ENCODE measurements around the gene SIK3. TPM values are rescaled to one million over a fixed set of nuclear protein-coding genes. Genes with fewer than 3 reads are reported as not detected.

SIK3 gene
- total RNA-seq, 1 donor from 2014 or later = 29.4 TPM

- no peak for TF ChIP-seq CTCF (IDR thresholded peaks at IDR 0.05; ENCODE audit: unreplicated experiment)
- Mint-ChIP-seq H3K4me1 (ENCODE audit: unreplicated experiment) (peaks cover 7% of the 10 kb centered on the region), H3K4me3 (ENCODE audit: unreplicated experiment) (no peak overlapping the region), H3K27ac (ENCODE audit: unreplicated experiment) (no peak overlapping the region), H3K27me3 (ENCODE audit: unreplicated experiment) (no peaks in the 10 kb centered on the region), H3K9me3 (ENCODE audit: unreplicated experiment) (no peaks in the 10 kb centered on the region), H3K36me3 (ENCODE audit: low read depth, unreplicated experiment) (no peaks in the 10 kb centered on the region)
- no peak for DNase-seq (ENCODE audit: low spot score)
Observed at GRCh38 chr11:116986521-116987105, 111.6 kb downstream of the SIK3 start.

- H3K27ac Mint-ChIP-seq (ENCODE audit: unreplicated experiment) = no peak overlapping the region
- no peak for DNase-seq (ENCODE audit: low spot score)
- TF ChIP-seq CTCF (IDR thresholded peaks at IDR 0.05; ENCODE audit: unreplicated experiment) = no peak
- H3K9me3 Mint-ChIP-seq (ENCODE audit: unreplicated experiment) = no peaks in the 10 kb centered on the region
- H3K4me1 Mint-ChIP-seq (ENCODE audit: unreplicated experiment) = peaks cover 13% of the 10 kb centered on the region
- H3K4me3 Mint-ChIP-seq (ENCODE audit: unreplicated experiment) = no peak overlapping the region
- no peaks in the 10 kb centered on the region for H3K36me3 Mint-ChIP-seq (ENCODE audit: low read depth, unreplicated experiment)
- no peaks in the 10 kb centered on the region for H3K27me3 Mint-ChIP-seq (ENCODE audit: unreplicated experiment)
Observed at GRCh38 chr11:116984589-116984988, 113.6 kb downstream of the SIK3 start.

- Mint-ChIP-seq H3K4me1 (ENCODE audit: unreplicated experiment) (peaks cover 16% of the 10 kb centered on the region), H3K27me3 (ENCODE audit: unreplicated experiment) (no peaks in the 10 kb centered on the region), H3K36me3 (ENCODE audit: low read depth, unreplicated experiment) (no peaks in the 10 kb centered on the region), H3K9me3 (ENCODE audit: unreplicated experiment) (no peaks in the 10 kb centered on the region), H3K27ac (ENCODE audit: unreplicated experiment) (no peak overlapping the region), H3K4me3 (ENCODE audit: unreplicated experiment) (no peak overlapping the region)
- TF ChIP-seq CTCF (IDR thresholded peaks at IDR 0.05; ENCODE audit: unreplicated experiment) = no peak
- DNase-seq (ENCODE audit: low spot score) = no peak
Observed at GRCh38 chr11:116984186-116984585, 114.0 kb downstream of the SIK3 start.

- Mint-ChIP-seq H3K9me3 (ENCODE audit: unreplicated experiment) (no peaks in the 10 kb centered on the region), H3K4me1 (ENCODE audit: unreplicated experiment) (peaks cover 16% of the 10 kb centered on the region), H3K4me3 (ENCODE audit: unreplicated experiment) (no peak overlapping the region), H3K27ac (ENCODE audit: unreplicated experiment) (no peak overlapping the region), H3K27me3 (ENCODE audit: unreplicated experiment) (peaks cover 1% of the 10 kb centered on the region), H3K36me3 (ENCODE audit: low read depth, unreplicated experiment) (peaks cover 4% of the 10 kb centered on the region)
- TF ChIP-seq CTCF (IDR thresholded peaks at IDR 0.05; ENCODE audit: unreplicated experiment) = no peak
- DNase-seq (ENCODE audit: low spot score) = no peak
Observed at GRCh38 chr11:116981266-116981885, 116.9 kb downstream of the SIK3 start.

- peaks cover 14% of the 10 kb centered on the region for H3K4me1 Mint-ChIP-seq (ENCODE audit: unreplicated experiment)
- peak overlapping the region; percentile 42 for H3K4me3 Mint-ChIP-seq (ENCODE audit: unreplicated experiment)
- peaks cover 1% of the 10 kb centered on the region for H3K27me3 Mint-ChIP-seq (ENCODE audit: unreplicated experiment)
- DNase-seq (ENCODE audit: low spot score) = no peak
- H3K36me3 Mint-ChIP-seq (ENCODE audit: low read depth, unreplicated experiment) = peaks cover 4% of the 10 kb centered on the region
- no peak for TF ChIP-seq CTCF (IDR thresholded peaks at IDR 0.05; ENCODE audit: unreplicated experiment)
- H3K9me3 Mint-ChIP-seq (ENCODE audit: unreplicated experiment) = no peaks in the 10 kb centered on the region
- H3K27ac Mint-ChIP-seq (ENCODE audit: unreplicated experiment) = peak overlapping the region; percentile 87
Observed at GRCh38 chr11:116980136-116980793, 118.0 kb downstream of the SIK3 start.
